Fibroblast of mammary gland (primary cell): ENCODE data around the gene CYP2F1.
"Not testable (repeated sequence)": the region's sequence is repeated elsewhere in the genome, so short reads cannot be mapped to it uniquely, and the experiment has no call there.

Experiments
- DNase-seq: peaks from one replicate; pipeline ENCODE4 v3.0.0-alpha.2; 2010; ENCODE audit warnings: low read depth
- H3K4me3 ChIP-seq: 2 replicates; pipeline ENCODE4 v1.5.1; 2011; ENCODE audit warnings: low read depth, mild to moderate bottlenecking, low read length, moderate library complexity; ENCODE audit not compliant: control insufficient read depth
- TF ChIP-seq, protein P1 (sequence below): conservative IDR thresholded peaks from 2 replicates; pipeline ENCODE4 v1.5.1; 2011; ENCODE audit warnings: low read depth, low read length, inconsistent platforms; ENCODE audit not compliant: control insufficient read depth, insufficient read depth

Gene CYP2F1

DNA sequence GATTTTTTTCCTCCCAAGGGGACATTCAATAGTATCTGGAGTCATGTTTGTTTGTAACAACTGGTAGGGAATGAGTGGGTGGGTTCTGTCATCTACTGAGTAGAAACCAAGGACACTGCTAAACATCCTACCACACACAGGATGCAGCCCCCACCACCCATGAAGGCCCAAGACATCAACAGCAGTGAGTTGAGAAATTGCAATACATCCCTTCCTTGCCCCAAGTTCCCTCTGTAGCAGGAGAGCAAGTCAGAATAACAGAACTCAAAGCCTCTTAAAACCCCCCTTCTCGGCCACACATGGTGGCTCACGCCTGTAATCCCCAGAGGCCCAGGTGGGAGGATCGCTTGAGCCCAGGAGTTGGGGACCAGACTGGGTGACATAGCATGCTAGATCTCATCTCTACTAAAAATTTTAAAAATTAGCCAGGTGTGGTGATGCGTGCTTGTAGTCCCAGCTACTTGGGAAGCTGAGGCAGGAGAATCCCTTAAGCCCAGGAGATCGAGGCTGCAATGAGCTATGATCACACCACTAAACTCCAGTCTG, 2.4 kb upstream of the CYP2F1 start:
- H3K4me3 ChIP-seq, result no peak overlapping the region
- TF ChIP-seq, protein P1, sequence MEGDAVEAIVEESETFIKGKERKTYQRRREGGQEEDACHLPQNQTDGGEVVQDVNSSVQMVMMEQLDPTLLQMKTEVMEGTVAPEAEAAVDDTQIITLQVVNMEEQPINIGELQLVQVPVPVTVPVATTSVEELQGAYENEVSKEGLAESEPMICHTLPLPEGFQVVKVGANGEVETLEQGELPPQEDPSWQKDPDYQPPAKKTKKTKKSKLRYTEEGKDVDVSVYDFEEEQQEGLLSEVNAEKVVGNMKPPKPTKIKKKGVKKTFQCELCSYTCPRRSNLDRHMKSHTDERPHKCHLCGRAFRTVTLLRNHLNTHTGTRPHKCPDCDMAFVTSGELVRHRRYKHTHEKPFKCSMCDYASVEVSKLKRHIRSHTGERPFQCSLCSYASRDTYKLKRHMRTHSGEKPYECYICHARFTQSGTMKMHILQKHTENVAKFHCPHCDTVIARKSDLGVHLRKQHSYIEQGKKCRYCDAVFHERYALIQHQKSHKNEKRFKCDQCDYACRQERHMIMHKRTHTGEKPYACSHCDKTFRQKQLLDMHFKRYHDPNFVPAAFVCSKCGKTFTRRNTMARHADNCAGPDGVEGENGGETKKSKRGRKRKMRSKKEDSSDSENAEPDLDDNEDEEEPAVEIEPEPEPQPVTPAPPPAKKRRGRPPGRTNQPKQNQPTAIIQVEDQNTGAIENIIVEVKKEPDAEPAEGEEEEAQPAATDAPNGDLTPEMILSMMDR, result no peak
- DNase-seq, result no peak

DNA sequence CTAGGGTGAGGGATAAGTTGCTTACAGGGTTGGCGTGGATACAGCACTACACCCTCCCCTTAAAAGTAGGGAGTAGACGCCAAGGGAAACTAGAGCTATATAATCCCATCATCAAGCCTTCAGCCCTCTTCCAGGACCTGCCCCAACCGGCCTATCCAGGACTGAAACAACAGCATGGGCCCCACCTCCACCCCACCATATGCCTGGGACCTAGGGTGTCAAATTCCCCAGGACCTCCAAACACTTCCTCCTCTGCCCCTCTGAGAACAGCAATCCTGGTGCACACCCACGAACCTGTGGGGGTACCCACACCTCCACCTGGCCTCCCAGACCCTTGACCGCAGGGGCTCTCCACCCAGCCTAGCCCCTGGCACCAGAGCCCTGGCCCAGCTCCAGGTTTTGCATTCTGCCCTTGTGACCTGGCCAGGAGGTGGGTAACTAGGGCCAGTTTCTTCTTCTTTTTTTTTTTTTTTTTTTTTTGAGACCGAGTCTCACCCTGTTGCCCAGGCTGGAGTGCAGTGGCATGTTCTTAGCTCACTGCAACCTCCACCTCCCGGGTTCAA, 1.4 kb upstream of the CYP2F1 start:
- no peak overlapping the region for H3K4me3 ChIP-seq
- no peak for DNase-seq
- TF ChIP-seq, protein P1, result no peak

GRCh38 chr19:41116261-41116660, 2.0 kb downstream of the CYP2F1 start:
- no peak for DNase-seq
- TF ChIP-seq, protein P1, result no peak
- no peak overlapping the region for H3K4me3 ChIP-seq

GRCh38 chr19:41120929-41121911, 7.0 kb downstream of the CYP2F1 start:
- not testable (repeated sequence) for H3K4me3 ChIP-seq, DNase-seq

GRCh38 chr19:41122846-41123245, 8.6 kb downstream of the CYP2F1 start:
- H3K4me3 ChIP-seq, DNase-seq: not testable (repeated sequence)

DNA sequence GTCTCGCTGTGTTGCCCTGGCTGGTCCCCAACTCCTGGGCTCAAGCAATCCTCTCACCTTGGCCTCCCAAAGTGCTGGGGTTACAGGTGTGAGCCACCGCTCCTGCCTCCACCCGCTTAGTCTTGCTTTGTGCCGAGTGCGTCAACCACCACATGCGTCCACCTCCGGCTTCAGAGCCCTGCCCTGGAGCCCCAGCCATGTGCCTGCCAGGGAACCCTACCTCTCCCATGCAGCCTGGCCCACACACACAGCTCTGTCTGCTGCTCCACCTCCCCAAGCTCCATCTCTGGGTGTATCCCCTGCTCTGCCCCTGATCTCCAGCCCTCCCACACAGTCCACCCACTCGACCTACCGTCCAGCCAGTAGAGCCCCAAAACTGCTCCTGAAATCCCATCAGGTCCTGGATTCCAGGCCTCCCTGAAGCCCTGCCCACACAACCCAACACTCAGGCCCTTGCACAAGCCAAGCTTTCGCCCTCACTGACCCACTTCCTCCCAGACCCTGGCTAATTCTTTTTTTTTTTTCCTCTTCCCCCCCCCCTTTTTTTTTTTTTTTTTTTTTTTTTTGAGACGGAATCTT, 9.6 kb downstream of the CYP2F1 start:
- no peak for DNase-seq
- H3K4me3 ChIP-seq, result no peak overlapping the region
- TF ChIP-seq, protein P1, result no peak

- H3K4me3 ChIP-seq, result not testable (repeated sequence)
- peak; percentile 27 for DNase-seq
- TF ChIP-seq, protein P1, result peak; percentile 59
These were observed 12.6 kb downstream of the CYP2F1 start for GRCh38 chr19:41126765-41127203.

DNA sequence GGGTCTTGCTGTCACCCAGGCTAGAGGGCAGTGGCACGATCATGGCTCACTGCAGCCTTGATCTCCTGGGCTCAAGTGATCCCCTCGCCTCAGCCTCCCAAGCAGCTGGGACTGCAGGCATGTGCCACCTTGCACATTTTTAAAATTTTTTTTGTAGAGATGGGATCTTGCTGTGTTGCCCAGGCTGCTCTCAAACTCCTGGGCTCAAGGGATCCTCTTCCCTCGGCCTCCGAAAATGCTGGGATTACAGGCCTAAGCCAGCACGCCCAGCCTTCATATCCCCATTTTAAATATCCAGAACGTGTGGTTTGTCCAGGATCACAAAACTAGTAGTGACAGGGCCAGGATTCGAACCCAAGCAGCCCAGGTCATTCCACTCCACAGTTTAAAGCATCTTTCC, 13.1 kb downstream of the CYP2F1 start:
- H3K4me3 ChIP-seq, DNase-seq: not testable (repeated sequence)

DNA sequence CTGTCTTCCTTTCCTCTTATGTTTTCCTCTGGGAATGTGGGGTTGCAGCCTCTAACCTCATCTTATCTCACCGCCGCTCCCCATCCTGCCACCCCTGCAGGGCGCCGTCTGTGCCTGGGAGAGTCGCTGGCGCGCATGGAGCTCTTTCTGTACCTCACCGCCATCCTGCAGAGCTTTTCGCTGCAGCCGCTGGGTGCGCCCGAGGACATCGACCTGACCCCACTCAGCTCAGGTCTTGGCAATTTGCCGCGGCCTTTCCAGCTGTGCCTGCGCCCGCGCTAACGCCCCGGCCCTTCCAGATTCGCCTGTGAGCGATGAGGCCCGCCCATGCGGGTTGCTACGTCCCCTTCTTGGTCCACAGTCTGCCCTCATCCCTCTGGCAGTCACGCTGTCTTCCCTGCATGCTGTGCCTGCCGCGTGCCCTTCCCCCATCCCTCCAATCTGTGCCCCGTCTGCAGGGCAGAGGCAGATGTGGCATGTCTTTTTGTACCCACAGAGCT, 13.6 kb downstream of the CYP2F1 start:
- H3K4me3 ChIP-seq, result not testable (repeated sequence)

More for the DNA sequence above, 13.6 kb downstream of the CYP2F1 start:
- peak; percentile 28 for DNase-seq
